ENCODE results near the gene MUCL1.

Gene MUCL1

GRCh38 chr12:54840244-54840865, 14.0 kb upstream of the MUCL1 start:
- TF ChIP-seq CTCF (IDR thresholded peaks at IDR 0.05; ENCODE audit: low read depth, low read length), result no peak
- in situ Hi-C loops (cut with HindIII; ENCODE audit: low sequenced_read_pairs), result no loop called here

GRCh38 chr12:54857406-54857805, 3.1 kb downstream of the MUCL1 start:
- in situ Hi-C loops (cut with HindIII; ENCODE audit: low sequenced_read_pairs), result no loop called here
- no peak overlapping the region for H3K4me3 ChIP-seq (ENCODE audit: low read depth, low read length)
- no peak for TF ChIP-seq CTCF (IDR thresholded peaks at IDR 0.05; ENCODE audit: low read depth, low read length)
- no peak for DNase-seq (ENCODE audit: low read depth, low spot score)

More at GRCh38 chr12:54840244-54840865, 14.0 kb upstream of the MUCL1 start:
- no peak for DNase-seq (ENCODE audit: low read depth, low spot score)
- no peak overlapping the region for H3K4me3 ChIP-seq (ENCODE audit: low read depth, low read length)

- H3K4me3 ChIP-seq (ENCODE audit: low read depth, low read length), result no peak overlapping the region
- no peak for TF ChIP-seq CTCF (IDR thresholded peaks at IDR 0.05; ENCODE audit: low read depth, low read length)
- in situ Hi-C loops (cut with HindIII; ENCODE audit: low sequenced_read_pairs), result no loop called here
- no peak for DNase-seq (ENCODE audit: low read depth, low spot score)
Observed at GRCh38 chr12:54858562-54858961, 4.2 kb downstream of the MUCL1 start.

GRCh38 chr12:54859502-54859901, 5.2 kb downstream of the MUCL1 start:
- H3K4me3 ChIP-seq (ENCODE audit: low read depth, low read length), result no peak overlapping the region
- no peak for TF ChIP-seq CTCF (IDR thresholded peaks at IDR 0.05; ENCODE audit: low read depth, low read length)
- in situ Hi-C loops (cut with HindIII; ENCODE audit: low sequenced_read_pairs), result no loop called here
- DNase-seq (ENCODE audit: low read depth, low spot score), result no peak

- no peak for TF ChIP-seq CTCF (IDR thresholded peaks at IDR 0.05; ENCODE audit: low read depth, low read length)
- in situ Hi-C loops (cut with HindIII; ENCODE audit: low sequenced_read_pairs), result no loop called here
Observed at GRCh38 chr12:54861927-54862326, 7.6 kb downstream of the MUCL1 start.

GRCh38 chr12:54863948-54864618, 9.8 kb downstream of the MUCL1 start:
- in situ Hi-C loops (cut with HindIII; ENCODE audit: low sequenced_read_pairs), result no loop called here
- no peak for DNase-seq (ENCODE audit: low read depth, low spot score)
- no peak overlapping the region for H3K4me3 ChIP-seq (ENCODE audit: low read depth, low read length)
- no peak for TF ChIP-seq CTCF (IDR thresholded peaks at IDR 0.05; ENCODE audit: low read depth, low read length)

More at GRCh38 chr12:54861927-54862326, 7.6 kb downstream of the MUCL1 start:
- H3K4me3 ChIP-seq (ENCODE audit: low read depth, low read length), result no peak overlapping the region
- DNase-seq (ENCODE audit: low read depth, low spot score), result no peak
